Activated CD8-positive, alpha-beta T cell treated with anti-CD3 and anti-CD28 coated beads, Interleukin-2, amount 10 ng/mL, durations not matched to agents 7 days and 5 days (primary cell): Measurements from ENCODE around the gene DAB1. TPM values are rescaled to one million over a fixed set of nuclear protein-coding genes. Genes with fewer than 3 reads are reported as not detected.
"Not testable (repeated sequence)": the region's sequence is repeated elsewhere in the genome, so short reads cannot be mapped to it uniquely, and the experiment has no call there.

Source experiments
- ATAC-seq: fragments of 150-1000 bp; cut with Tn5 transposase; one replicate; pipeline ENCODE4 v1.10.0; 2021; ENCODE audit warnings: moderate library complexity
- CTCF ChIA-PET: fragments of 350-600 bp; sonication (Branson Sonifier 250); formaldehyde crosslinking; loops from one replicate; lab custom pipeline; 2021; ENCODE audit warnings: antibody characterized with exemption; lab: Charles Lee
- POLR2A ChIA-PET: fragments of 350-600 bp; sonication (Branson Sonifier 250); formaldehyde crosslinking; loops from one replicate; lab custom pipeline; 2021; ENCODE audit warnings: antibody characterized with exemption; lab: Charles Lee
- DNase-seq: peaks from one replicate; pipeline ENCODE4 v3.0.0-alpha.2; 2020
- H3K27ac Mint-ChIP-seq: one replicate; pipeline ENCODE4 v1.8.0; 2021; ENCODE audit warnings: mild to moderate bottlenecking, mixed read lengths
- H3K27me3 Mint-ChIP-seq: one replicate; pipeline ENCODE4 v1.8.0; 2021; ENCODE audit warnings: low read depth, mixed read lengths
- H3K36me3 Mint-ChIP-seq: one replicate; pipeline ENCODE4 v1.8.0; 2021; ENCODE audit warnings: low read depth, mixed read lengths
- H3K4me1 Mint-ChIP-seq: one replicate; pipeline ENCODE4 v1.8.0; 2021; ENCODE audit warnings: low read depth, mixed read lengths
- H3K4me3 Mint-ChIP-seq: one replicate; pipeline ENCODE4 v1.8.0; 2021; ENCODE audit warnings: mild to moderate bottlenecking, mixed read lengths
- H3K9me3 Mint-ChIP-seq: one replicate; pipeline ENCODE4 v1.8.0; 2022; ENCODE audit warnings: mixed read lengths; ENCODE audit not compliant: insufficient read depth
- total RNA-seq, 2 experiments: library from RNA; stranded (reverse); gene quantifications; one replicate each; pipeline ENCODE4 v1.2.3, GENCODE V29; 2021

DAB1 gene
- total RNA-seq, 2 experiments from 2014 or later, result 0.10 to 0.18 TPM

- ChIA-PET CTCF (no interaction called here), POLR2A (no interaction called here)
- H3K27ac Mint-ChIP-seq, result no peak overlapping the region
- H3K27me3 Mint-ChIP-seq, result no peaks in the 10 kb centered on the region
- no peak overlapping the region for H3K4me3 Mint-ChIP-seq
- no peaks in the 10 kb centered on the region for H3K4me1 Mint-ChIP-seq
- no peak for ATAC-seq
- no peaks in the 10 kb centered on the region for H3K9me3 Mint-ChIP-seq
- no peak for DNase-seq
- H3K36me3 Mint-ChIP-seq, result no peaks in the 10 kb centered on the region
These were observed 201.1 kb downstream of the DAB1 start for GRCh38 chr1:57222801-57223200.

GRCh38 chr1:57222307-57222706, 201.6 kb downstream of the DAB1 start:
- ChIA-PET POLR2A (no interaction called here), CTCF (no interaction called here)
- Mint-ChIP-seq H3K4me1 (no peaks in the 10 kb centered on the region), H3K9me3 (no peaks in the 10 kb centered on the region), H3K4me3 (no peak overlapping the region), H3K27ac (no peak overlapping the region), H3K36me3 (no peaks in the 10 kb centered on the region), H3K27me3 (no peaks in the 10 kb centered on the region)
- no peak for ATAC-seq
- DNase-seq, result no peak

GRCh38 chr1:57220905-57221304, 203.0 kb downstream of the DAB1 start:
- POLR2A ChIA-PET, H3K27ac Mint-ChIP-seq, H3K4me1 Mint-ChIP-seq, ATAC-seq, DNase-seq, H3K9me3 Mint-ChIP-seq, H3K36me3 Mint-ChIP-seq, H3K4me3 Mint-ChIP-seq, H3K27me3 Mint-ChIP-seq, CTCF ChIA-PET: not testable (repeated sequence)

GRCh38 chr1:57218487-57219079, 205.3 kb downstream of the DAB1 start:
- DNase-seq, result no peak
- H3K4me1 Mint-ChIP-seq, result no peaks in the 10 kb centered on the region
- ATAC-seq, result no peak
- ChIA-PET POLR2A (no interaction called here), CTCF (no interaction called here)
- H3K36me3 Mint-ChIP-seq, result no peaks in the 10 kb centered on the region
- H3K4me3 Mint-ChIP-seq, result no peak overlapping the region
- H3K9me3 Mint-ChIP-seq, result no peaks in the 10 kb centered on the region
- H3K27ac Mint-ChIP-seq, result no peak overlapping the region
- no peaks in the 10 kb centered on the region for H3K27me3 Mint-ChIP-seq

- POLR2A ChIA-PET, result no interaction called here
- Mint-ChIP-seq H3K36me3 (no peaks in the 10 kb centered on the region), H3K4me1 (no peaks in the 10 kb centered on the region), H3K27ac (no peak overlapping the region), H3K27me3 (no peaks in the 10 kb centered on the region), H3K9me3 (no peaks in the 10 kb centered on the region), H3K4me3 (no peak overlapping the region)
- ATAC-seq, result no peak
- no peak for DNase-seq
- CTCF ChIA-PET, result no interaction called here
These were observed 206.0 kb downstream of the DAB1 start for GRCh38 chr1:57217905-57218304.

- H3K27me3 Mint-ChIP-seq, result no peaks in the 10 kb centered on the region
- ChIA-PET POLR2A (no interaction called here), CTCF (no interaction called here)
- H3K27ac Mint-ChIP-seq, result no peak overlapping the region
- DNase-seq (no peak), ATAC-seq (no peak)
- no peak overlapping the region for H3K4me3 Mint-ChIP-seq
- no peaks in the 10 kb centered on the region for H3K9me3 Mint-ChIP-seq
- H3K4me1 Mint-ChIP-seq, result no peaks in the 10 kb centered on the region
- H3K36me3 Mint-ChIP-seq, result no peaks in the 10 kb centered on the region
These were observed 208.8 kb downstream of the DAB1 start for GRCh38 chr1:57214951-57215575.

GRCh38 chr1:57210881-57211280, 213.0 kb downstream of the DAB1 start:
- H3K4me1 Mint-ChIP-seq, result no peaks in the 10 kb centered on the region
- ChIA-PET POLR2A (no interaction called here), CTCF (no interaction called here)
- no peaks in the 10 kb centered on the region for H3K36me3 Mint-ChIP-seq
- no peaks in the 10 kb centered on the region for H3K9me3 Mint-ChIP-seq
- no peak overlapping the region for H3K4me3 Mint-ChIP-seq
- ATAC-seq (no peak), DNase-seq (no peak)
- no peak overlapping the region for H3K27ac Mint-ChIP-seq
- no peaks in the 10 kb centered on the region for H3K27me3 Mint-ChIP-seq

GRCh38 chr1:57209495-57209894, 214.4 kb downstream of the DAB1 start:
- H3K4me1 Mint-ChIP-seq, result no peaks in the 10 kb centered on the region
- no peaks in the 10 kb centered on the region for H3K36me3 Mint-ChIP-seq
- H3K27me3 Mint-ChIP-seq, result no peaks in the 10 kb centered on the region
- ATAC-seq, result no peak
- DNase-seq, result no peak
- no peak overlapping the region for H3K4me3 Mint-ChIP-seq
- H3K27ac Mint-ChIP-seq, result no peak overlapping the region
- H3K9me3 Mint-ChIP-seq, result no peaks in the 10 kb centered on the region
- ChIA-PET POLR2A (no interaction called here), CTCF (no interaction called here)

GRCh38 chr1:57208741-57209302, 215.0 kb downstream of the DAB1 start:
- ChIA-PET CTCF (no interaction called here), POLR2A (no interaction called here)
- no peaks in the 10 kb centered on the region for H3K4me1 Mint-ChIP-seq
- no peak overlapping the region for H3K27ac Mint-ChIP-seq
- no peaks in the 10 kb centered on the region for H3K27me3 Mint-ChIP-seq
- no peaks in the 10 kb centered on the region for H3K9me3 Mint-ChIP-seq
- H3K36me3 Mint-ChIP-seq, result no peaks in the 10 kb centered on the region
- DNase-seq, result no peak
- no peak for ATAC-seq
- H3K4me3 Mint-ChIP-seq, result no peak overlapping the region

- Mint-ChIP-seq H3K27me3 (no peaks in the 10 kb centered on the region), H3K27ac (no peak overlapping the region), H3K4me3 (no peak overlapping the region), H3K4me1 (no peaks in the 10 kb centered on the region), H3K9me3 (no peaks in the 10 kb centered on the region), H3K36me3 (no peaks in the 10 kb centered on the region)
- DNase-seq, result no peak
- ChIA-PET CTCF (no interaction called here), POLR2A (no interaction called here)
- no peak for ATAC-seq
These were observed 217.8 kb downstream of the DAB1 start for GRCh38 chr1:57206038-57206437.

GRCh38 chr1:57204942-57205787, 218.7 kb downstream of the DAB1 start:
- Mint-ChIP-seq H3K4me1 (no peaks in the 10 kb centered on the region), H3K9me3 (no peaks in the 10 kb centered on the region), H3K4me3 (no peak overlapping the region), H3K27ac (no peak overlapping the region), H3K27me3 (no peaks in the 10 kb centered on the region), H3K36me3 (no peaks in the 10 kb centered on the region)
- ATAC-seq (no peak), DNase-seq (no peak)
- POLR2A ChIA-PET, result interaction anchor here (0.6 kb wide), 1 partner anchor 290 kb away, joined by 3 read pairs; no protein-coding TSS in a partner anchor
- CTCF ChIA-PET, result no interaction called here

GRCh38 chr1:57204091-57204490, 219.8 kb downstream of the DAB1 start:
- POLR2A ChIA-PET, result interaction anchor here (0.6 kb wide), 1 partner anchor 289 kb away, joined by 3 read pairs; no protein-coding TSS in a partner anchor
- Mint-ChIP-seq H3K4me1 (no peaks in the 10 kb centered on the region), H3K27ac (no peak overlapping the region), H3K9me3 (no peaks in the 10 kb centered on the region), H3K27me3 (no peaks in the 10 kb centered on the region), H3K36me3 (no peaks in the 10 kb centered on the region), H3K4me3 (no peak overlapping the region)
- CTCF ChIA-PET, result no interaction called here
- ATAC-seq (no peak), DNase-seq (no peak)
